ENCODE measurements around the gene ATF6.
"Not testable (repeated sequence)": the region's sequence is repeated elsewhere in the genome, so short reads cannot be mapped to it uniquely, and the experiment has no call there.

Gene ATF6, protein sequence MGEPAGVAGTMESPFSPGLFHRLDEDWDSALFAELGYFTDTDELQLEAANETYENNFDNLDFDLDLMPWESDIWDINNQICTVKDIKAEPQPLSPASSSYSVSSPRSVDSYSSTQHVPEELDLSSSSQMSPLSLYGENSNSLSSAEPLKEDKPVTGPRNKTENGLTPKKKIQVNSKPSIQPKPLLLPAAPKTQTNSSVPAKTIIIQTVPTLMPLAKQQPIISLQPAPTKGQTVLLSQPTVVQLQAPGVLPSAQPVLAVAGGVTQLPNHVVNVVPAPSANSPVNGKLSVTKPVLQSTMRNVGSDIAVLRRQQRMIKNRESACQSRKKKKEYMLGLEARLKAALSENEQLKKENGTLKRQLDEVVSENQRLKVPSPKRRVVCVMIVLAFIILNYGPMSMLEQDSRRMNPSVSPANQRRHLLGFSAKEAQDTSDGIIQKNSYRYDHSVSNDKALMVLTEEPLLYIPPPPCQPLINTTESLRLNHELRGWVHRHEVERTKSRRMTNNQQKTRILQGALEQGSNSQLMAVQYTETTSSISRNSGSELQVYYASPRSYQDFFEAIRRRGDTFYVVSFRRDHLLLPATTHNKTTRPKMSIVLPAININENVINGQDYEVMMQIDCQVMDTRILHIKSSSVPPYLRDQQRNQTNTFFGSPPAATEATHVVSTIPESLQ

DNA sequence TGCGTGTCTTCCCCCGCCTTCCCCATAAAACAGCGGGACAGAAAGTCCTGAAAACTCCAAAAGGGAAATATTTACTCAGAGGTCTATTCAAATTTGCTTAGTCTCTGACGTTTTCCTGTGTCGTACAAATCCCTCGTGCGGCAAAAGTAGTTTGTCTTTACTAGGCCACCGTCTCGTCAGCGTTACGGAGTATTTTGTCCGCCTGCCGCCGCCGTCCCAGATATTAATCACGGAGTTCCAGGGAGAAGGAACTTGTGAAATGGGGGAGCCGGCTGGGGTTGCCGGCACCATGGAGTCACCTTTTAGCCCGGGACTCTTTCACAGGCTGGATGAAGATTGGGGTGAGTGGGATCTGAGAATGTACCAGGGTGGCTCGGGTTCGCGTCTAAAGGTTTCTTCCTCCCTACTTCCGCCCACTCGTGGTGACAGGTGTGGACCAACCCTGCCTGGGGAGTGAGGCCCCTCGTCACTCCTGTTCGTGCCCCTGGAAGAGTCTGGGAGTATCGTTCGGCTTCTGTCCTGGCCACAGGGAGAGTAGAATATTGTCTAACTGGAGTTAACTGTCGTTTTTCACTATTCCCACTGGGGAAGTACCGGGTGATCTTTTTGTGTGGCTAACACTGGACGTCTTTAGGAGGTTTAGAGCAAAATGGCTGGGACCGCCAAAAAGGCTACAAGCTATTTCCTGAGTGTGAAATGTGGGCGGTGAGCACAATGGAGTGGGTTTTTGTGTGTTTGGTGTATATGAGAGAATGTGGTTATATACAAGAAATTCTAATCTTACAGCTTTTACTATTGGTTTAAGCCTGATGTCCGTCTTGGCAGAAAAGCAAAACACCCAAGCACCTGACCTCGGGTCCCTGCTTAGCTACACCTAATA lies at the start of gene ATF6:
Gene ATF6 (plus strand): TSS at position 219 of the 880 bp plus-strand sequence. CDS start 41 bp downstream, at position 260.
- peak in 1 of 2 experiments; percentile 45 for DNase-seq

DNA sequence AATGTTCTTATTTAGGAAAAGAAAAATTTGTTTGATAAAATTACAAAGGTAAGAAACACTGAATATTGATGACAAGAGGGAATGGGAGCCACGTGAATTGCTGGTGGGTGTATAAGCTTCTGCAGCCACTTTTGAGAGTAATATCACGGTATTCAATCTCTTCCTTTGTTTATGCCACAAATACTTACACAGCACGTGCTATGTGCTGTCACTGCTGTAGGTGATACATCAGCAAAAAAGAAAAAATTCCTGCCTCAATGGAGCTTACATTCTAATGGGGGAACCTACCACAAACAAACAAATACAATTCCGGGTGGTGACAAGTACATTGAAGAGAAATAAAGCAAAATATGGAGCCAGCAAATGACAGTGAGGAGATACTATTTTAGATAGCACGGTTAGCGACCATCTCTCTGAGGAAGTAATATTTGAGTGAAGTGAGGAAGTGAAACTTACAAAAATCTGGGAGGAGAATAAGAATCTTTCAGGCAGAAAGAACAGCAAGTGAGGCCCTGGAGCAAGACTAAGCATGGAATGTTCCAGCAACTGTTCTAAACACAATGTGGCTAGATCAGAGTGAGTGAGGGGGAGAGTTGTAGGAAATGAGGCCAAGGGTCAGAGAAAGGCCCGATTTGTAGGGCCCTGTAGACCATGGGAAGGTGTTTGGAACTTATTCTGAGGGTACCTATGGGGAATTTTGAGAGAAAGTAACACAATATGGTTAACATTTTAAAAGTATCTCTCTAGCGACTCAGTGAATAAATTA lies 47.4 kb upstream of the ATF6 start:
- DNase-seq: no peak

DNA sequence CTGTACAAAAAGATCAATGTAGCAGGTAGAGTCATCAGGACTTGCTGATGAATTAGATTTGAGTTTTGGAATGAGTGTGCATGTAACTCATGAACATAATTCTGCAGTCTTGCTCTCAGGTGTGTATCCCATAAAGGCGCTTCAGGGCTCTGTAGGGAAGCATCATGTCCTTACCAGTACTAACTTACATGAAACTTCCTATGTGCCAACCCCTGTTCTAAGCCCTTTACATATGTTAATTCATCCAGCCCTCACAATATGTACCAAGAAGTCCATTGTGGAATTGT lies 46.9 kb upstream of the ATF6 start:
- no peak for DNase-seq

DNA sequence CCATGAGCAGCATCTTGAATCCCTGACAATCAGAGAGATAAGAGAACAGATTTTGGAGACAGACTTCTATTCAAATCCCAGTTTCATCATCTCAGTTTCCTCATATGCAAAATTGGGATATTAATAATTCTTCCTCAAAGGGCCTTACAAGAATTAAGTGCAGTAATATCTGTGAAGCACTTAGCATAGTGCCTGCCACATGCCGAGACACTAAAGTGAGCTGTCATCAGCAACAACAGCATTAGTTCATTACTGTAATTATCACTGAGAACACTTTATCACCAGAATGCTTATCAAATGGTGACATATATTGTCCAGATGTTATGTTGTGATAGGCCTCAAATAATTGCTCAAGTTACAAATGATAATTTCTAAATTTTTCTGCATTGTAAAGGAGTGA lies 45.7 kb upstream of the ATF6 start:
- DNase-seq: no peak

DNA sequence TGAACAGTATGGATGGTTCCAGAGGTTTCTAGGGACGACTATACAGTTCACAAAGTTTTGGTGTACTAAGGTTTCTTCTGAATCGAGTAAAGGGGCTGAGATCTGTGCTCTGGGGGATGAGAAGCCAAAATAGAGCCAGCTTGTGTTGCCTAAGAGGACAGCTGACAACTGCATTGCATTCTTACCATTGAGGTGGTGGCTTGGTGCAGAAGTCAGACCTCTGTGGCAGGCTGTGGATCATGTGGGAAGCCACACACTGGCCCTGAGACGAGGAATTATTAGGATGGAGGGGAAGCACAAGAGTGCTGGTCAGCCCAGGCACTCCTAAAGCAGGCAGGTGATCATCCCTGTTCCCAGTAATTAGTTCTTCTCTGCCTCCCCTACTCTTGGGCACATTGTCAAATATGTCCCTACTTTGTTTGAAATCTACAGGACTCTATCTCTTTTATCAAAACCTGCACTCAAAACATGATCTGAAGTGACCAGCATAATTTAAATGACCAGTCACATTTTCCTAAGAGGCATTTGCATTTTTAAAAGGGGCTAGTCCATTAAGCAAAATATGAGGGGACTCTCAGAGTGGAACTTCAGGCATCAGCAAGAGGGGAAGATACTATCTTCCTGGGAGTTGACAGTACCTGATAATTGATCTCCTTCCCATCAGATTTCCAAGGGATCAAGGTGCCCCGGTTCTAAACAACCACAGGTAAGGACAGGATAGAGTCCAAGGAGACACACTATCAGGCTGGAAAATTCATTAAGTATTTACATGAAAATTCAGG lies 45.0 kb upstream of the ATF6 start, which contains the start of gene FCRLB:
Gene FCRLB (plus strand): TSS at position 589 of the 782 bp plus-strand sequence. CDS start 1,129 bp downstream, outside the sequence.
- no peak for DNase-seq

DNA sequence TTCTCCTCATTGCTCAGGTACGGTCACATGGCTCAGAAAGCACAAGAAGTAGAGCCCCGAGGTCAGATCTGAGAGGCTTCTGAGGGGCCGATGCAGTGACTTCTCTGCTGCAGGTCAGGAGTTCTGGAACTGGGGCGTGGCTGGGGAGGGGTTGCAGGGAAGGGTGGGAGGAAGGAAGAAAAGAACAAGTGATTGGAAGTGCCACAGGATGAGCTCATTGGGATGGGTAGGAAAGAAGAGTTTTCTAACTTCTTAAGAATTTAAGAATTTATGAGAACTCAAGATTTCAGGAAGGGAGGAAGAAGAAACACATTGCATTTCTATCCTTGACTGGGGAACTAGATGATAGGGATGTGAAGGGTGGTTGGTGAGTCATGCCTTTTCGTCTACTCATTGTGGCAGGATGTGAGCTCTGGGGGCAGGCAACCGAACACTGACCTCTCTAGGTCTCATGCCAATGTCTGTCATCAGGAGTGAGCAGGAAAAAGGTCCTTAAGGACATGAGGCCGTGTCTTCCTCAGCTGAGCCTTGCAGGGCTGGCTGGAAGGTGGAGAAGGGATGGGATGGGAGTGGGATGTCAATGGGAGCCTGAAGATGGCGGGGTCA lies 44.3 kb upstream of the ATF6 start:
- DNase-seq: no peak

DNA sequence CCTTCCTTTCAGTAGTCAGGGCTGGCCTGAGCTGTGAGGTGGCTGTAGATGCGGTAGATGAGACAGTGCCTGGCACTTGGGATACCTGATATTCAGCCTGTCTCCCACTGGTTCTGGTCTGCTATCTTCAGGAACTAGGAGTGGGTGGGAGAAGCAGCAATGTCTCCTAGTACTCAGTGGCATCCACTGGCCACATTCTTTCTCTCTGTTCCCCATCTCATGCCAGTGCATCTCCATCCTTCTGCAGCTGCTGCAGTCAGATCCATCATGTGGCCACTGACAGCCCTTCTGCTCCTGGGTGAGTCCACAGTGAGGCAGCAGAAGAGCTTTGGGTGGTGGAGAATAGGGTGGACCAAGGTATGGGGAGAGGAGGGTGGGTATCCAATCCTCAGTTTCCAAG lies 43.7 kb upstream of the ATF6 start:
- DNase-seq: no peak

DNA sequence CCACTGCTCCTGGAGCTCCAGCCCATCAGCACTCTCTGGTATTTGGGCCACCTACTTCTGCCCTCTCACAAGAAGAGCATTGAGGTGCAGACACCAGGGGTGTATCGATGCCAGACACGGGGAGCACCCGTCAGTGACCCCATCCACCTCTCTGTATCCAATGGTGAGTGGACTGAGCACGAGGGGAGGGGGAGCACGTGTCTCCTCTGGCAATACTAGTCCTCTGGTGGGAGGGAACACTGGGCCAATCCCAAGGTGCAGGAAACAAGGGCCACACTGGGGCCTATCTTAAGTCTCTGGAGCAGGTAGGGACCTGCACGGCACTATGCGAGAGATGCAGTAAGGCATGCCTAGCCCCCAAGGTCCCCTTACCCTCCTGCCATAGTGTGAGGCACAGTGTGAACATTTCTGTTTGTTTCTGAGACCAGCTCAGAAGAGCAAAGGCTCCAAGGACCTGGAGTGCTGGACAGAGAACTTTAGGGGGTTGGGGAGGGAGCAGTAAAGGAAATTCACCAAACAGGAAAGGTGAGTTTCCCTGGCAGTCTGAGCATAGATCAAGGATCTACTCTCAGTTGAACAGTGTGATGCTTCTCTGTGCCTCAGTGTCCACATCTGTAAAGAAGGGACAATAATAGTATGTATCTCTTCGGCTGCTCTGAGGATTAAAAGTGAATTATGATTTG lies 42.5 kb upstream of the ATF6 start:
- DNase-seq: no peak

DNA sequence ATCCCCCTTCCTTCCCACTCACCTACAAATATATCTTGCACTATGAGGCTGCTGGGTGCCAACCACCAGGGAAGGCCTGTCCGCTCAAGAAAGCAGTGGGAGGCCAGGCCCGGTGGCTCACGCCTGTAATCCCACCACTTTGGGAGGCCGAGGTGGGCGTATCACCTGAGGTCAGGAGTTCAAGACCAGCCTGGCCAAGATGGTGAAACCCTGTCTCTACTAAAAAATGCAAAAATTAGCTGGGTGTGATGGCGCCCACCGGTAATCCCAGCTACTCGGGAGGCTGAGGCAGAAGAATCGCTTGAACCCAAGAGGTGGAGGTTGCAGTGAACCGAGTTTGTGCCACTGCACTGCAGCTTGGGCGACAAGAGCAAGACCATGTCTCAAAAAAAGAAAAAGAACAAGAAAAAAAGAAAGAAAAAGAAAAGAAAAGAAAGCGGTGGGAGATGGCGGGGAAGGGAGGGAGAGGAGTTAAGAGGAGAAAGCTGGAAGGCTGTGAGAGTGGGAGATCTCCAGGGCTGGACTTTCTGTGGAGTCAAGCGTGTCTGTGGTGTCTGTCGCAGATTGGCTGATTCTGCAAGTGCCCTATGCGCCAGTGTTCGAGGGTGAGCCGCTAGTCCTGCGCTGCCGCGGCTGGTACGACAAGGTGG lies 40.7 kb upstream of the ATF6 start:
- DNase-seq: not testable (repeated sequence)

DNA sequence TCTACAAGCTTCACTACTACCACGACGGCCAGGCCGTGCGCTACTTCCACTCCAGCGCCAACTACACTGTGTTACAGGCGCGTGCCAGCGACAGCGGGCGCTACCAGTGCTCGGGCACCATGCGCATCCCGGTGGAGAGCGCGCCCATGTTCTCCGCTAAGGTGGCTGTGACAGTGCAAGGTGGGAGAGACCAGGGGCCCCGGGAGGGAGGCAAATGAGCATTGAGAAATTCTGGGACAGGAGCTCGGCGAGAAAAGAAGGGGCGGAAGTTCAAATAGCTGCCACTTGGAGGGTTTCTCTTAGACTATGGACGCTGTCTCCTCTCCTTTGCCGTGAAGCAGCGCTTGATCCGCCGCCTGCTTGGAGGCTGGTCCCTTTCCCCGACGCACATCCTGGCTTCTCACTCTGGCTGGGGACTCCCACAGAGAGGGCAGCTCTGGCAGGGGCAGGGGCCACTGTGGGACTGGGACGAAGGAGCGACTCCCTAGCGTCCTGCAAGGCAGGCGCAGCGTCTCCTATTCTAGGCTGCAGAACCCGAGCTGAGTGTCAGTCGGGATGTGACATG lies 40.1 kb upstream of the ATF6 start:
- DNase-seq: no peak

DNA sequence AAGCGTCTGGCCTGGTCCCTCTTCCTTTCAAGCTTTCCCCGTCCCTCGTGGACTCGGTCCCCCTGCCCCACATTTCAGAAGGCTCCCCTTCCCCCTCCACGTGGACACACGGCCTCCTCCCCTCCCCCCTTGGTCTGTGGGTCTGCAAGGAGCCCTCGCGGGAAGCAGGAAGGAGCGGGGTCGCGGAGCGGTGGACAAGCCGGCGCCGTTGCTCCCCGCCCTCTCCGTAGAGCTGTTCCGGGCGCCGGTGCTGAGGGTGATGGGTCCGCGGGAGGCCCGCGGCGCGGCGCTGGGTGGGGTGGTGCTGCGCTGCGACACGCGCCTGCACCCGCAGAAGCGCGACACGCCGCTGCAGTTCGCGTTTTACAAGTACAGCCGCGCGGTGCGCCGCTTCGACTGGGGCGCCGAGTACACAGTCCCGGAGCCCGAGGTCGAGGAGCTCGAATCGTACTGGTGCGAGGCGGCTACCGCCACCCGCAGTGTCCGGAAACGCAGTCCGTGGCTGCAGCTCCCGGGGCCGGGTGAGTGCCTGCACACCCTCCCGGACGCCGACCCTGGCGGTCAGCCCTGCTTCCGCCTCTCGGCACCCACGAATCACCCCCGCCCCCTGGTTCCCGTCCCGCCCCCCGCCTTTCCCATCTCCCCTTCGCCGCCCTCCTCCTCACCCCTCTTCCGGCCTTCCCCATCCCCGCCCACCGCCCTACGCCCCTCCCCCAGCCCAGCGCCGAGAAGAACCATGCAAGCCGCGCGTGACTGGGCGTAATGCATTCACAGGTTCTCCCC lies 39.5 kb upstream of the ATF6 start:
- no peak for DNase-seq

DNA sequence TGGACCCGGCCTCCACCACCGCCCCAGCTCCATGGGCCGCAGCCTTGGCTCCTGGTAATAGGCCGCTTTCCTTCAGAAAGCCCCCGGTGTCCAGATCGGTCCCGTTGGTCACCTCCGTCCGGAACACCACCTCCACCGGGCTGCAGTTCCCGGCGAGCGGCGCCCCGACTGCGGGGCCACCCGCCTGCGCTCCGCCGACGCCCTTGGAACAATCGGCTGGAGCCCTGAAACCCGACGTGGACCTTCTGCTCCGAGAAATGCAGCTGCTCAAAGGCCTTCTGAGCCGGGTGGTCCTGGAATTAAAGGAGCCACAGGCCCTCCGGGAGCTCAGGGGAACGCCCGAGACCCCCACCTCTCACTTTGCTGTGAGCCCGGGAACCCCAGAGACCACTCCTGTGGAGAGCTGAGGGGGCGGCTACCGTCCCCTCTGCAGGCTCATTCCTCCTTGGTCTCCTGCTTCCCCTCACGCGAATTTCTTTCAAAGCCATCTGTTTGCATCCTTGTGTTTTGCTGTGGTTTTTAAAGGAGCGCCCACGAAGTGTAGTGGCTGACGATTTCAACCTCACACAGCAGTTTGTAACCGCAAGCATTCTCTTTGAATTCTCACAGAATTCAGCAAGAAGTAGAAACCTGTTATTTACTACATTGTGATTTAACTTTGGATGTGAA lies 38.7 kb upstream of the ATF6 start:
- peak in 1 of 2 experiments; percentile 4 for DNase-seq

DNA sequence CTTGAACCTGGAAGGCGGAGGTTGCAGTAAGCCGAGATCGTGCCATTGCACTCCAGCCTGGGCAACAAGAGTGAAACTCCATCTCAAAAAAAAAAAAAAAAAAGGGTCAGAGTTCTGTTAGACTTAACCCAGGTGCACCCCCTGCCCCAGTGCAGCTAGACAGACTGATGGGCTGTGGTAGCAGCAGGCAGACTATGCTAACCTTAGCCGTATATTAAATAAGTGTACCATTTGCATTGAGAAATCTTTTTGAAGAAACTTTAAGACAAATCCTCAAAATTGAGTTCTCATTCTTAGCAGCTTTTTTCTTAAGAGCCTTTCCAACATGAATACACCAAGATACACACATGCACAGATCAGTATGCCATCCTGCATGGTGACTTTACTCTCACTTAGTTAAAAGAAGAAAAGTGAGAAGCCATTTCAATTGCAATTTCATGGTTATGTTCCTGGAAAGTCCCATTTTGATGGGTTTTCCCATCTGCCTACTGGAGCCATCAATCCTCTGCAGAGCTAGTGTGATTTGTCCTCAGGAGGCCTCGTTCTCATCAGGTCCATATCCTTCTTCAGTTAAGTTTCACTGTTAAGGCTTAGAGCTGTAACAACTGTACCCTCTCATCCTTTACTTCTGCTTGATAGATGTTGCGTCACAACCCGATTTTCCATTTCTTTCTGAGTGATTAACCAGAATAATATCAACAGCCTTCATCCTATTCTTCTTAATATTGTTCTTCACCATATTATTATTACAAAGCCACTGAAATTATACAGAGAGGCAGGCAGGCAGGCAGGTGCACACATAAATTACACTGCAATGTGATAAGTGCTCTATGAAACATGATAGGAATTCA lies 37.5 kb upstream of the ATF6 start:
- no peak for DNase-seq

DNA sequence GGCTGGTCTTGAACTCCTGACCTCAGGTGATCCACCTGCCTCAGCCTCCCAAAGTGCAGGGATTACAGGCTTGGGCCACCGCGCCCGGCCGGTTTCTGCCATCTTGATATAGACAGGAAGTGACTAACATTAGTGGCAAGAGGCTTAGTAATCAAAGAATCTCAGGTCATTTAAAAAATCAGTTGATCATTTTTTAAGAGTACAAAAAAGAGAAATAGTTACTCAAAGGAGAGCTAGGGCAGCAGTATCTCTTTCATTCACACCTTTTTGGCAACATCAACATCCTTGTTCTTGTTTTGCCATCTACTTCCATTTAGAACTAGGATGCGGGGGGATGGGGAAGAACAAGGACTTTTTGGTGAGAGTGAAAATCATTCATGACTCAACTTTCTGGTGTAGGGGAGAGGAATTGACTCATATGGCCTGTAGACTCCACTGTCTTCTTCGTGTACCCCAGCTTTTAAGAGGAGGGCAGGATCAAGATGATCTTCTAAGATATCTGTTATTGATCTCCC lies 36.0 kb upstream of the ATF6 start:
- DNase-seq: no peak

DNA sequence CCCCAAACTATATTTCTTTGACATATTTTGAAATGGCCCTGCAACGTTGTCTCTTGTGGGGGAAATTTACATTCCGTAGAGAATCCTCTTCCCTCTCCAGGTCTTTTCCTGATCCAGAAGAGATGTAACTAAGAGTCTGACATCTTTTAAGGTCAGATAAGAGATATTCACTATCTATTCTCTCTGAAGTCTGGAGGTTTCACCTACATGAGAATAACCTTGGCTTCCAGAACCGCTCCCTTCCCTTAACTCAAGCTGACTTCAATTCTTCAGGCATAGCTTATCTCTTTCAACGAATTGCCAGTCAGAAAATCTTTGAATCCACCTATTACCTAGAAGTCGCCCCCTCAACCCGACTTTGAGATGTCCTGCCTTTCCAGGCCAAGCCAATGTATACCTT lies 34.9 kb upstream of the ATF6 start:
- no peak for DNase-seq

DNA sequence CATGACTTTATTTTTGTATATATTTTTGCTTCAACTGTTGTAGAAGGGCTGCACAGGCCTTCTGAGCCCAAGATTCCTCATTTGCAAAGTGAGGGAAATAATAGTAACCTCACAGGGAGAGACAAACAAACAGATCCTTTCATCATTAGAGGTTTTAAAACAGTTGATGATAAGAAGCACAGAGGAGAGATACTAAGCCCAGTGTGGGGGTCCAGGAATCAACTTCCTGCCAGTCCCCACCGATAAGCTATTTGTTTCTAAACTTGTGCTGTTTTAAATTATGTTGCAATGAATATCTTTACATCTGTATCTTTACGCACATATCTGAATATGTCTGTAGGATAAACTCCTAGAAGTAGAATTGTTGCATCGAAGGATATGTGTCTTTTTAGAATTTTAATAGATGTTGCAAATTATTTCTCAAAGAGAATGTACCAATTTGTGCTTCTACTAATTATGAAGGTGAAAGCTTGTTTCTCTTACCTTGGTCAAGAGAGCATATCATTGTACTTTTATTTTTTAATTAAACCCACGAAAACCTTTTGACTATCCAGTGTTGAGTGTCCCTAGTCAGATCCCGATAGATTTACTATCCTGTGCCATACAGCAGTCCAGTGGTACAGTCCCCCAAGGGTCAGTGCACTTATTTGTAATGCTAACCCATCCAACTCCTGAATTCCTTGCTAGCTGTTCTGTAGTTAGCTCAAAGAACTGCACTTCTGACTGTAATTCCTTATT lies 34.0 kb upstream of the ATF6 start:
- no peak for DNase-seq

DNA sequence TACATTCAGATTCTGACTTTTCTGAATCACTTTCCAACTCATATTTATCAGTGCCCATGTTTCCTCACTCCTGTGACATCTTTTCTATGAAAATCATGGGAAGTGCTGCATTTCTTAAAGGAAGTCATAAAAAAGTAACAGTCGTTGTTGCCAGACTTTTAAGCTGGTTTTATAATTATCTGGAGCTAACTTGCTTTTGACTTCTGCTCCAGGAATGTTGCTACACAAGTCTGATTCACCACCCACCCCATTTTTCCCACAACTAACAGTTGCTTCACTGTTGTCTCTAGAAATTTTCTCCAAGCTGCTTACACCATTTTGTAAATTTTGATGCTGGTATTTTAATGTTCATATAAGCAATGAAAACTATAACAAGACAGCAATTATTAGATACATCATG lies 32.6 kb upstream of the ATF6 start:
- DNase-seq: no peak
